ENCODE data around the gene EIF2B2. TPM values are rescaled to one million over a fixed set of nuclear protein-coding genes. Genes with fewer than 3 reads are reported as not detected.

Gene EIF2B2
- total RNA-seq, 1 experiment from 2014 or later = 63.3 TPM

DNA sequence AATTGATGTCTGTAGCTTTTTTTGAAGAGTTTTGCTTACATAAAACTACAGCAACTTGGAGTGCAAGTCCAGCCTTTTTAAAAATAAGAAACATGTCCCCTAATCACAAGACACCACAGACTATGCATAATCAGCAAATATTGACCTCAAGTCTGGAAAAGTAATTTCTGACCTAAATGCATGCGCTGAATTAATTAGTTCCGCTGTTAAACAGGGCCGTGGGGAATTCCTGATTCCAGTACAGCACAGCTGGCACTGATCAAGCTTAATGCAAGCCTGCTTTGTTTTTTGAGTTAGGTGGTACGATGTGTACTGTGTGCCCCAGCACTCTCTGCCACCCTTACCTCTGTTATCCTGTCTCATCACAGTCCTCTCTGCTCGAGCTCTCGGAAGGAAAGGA, 39.3 kb downstream of the EIF2B2 start:
- DNase-seq (ENCODE audit: low spot score) = no peak

DNA sequence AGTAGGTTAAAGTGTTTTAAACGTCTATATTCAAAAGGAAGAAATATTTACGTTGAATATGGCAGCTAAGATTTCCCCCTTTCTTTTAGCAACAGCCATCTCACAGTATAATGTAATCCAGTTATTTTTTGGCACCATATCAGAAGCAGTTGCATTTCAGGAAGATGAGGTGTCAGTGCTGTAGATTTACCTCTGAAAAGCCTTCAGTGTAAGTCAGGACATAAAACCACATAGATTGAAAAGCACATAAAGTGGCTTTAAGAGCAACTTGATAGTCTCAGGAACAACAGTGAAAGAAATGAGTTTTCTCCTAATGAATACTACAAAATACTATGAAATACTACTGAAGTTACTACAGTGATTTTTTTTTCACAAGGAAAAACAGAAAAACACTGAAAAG, 41.6 kb downstream of the EIF2B2 start:
- DNase-seq (ENCODE audit: low spot score) = peak; percentile 38

DNA sequence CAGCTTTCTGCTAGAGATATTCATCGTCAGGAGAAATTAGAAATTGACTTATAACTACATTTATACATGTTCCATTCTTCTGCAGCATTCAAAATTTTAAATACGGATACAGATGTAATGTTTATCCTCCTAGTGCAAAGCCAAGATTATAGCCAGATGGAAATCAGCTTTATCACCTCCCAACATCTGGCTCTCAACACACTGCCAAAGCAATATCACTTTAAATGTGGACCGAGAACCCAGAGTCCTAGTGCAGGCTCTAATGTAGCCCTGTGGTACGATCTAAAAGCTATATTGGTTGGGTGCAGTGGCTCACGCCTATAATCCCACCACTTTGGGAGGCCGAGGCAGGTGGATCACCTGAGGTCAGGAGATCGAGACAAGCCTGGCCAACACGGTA, 42.0 kb downstream of the EIF2B2 start:
- DNase-seq (ENCODE audit: low spot score) = no peak

- DNase-seq (ENCODE audit: low spot score) = no peak
Observed at GRCh38 chr14:75046275-75046674, 43.6 kb downstream of the EIF2B2 start.

DNA sequence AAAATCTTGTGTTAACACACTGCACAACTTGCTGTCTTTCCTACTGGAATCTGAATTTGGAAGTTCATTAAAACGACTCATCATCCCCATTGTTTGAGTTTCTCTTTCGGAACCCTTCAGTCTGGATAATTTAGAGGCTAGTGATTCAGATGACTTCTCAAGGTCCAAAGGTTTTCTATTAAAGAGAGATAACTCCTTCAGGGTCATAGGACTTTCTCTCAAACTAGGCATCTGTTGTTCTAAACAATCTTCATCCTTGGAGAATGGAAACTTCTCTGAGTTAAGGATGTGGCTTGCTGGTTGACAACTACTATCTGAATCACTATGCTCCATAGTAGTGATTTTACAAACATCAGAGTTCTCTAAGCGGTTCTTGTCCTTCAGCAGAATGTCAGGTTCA, 44.2 kb downstream of the EIF2B2 start:
- DNase-seq (ENCODE audit: low spot score) = no peak

DNA sequence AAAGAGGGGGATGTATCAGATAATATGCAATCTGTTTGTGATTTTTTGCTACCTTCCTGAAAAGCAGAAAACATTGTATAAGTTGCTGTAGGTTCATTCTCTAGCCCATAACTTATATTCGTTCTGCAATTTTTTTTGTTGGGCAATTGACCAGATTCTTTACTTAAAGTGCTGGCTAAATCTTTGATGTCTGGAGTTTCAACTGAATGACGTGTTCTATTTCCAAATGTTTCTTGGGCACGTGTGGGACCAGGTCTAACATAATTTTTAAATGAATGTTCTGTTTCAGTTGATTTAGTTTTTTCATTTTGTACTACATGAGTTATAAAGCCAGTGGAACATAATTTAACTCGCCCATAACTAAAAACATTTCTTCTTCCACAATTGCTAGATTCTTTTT, 44.8 kb downstream of the EIF2B2 start:
- DNase-seq (ENCODE audit: low spot score) = no peak

- no peak for DNase-seq (ENCODE audit: low spot score)
Observed at GRCh38 chr14:75048101-75048500, 45.4 kb downstream of the EIF2B2 start.

GRCh38 chr14:75049136-75049535, 46.4 kb downstream of the EIF2B2 start:
- DNase-seq (ENCODE audit: low spot score) = no peak

- no peak for DNase-seq (ENCODE audit: low spot score)
Observed at GRCh38 chr14:75049731-75050201, 47.0 kb downstream of the EIF2B2 start.

GRCh38 chr14:75050852-75051555, 48.3 kb downstream of the EIF2B2 start, which contains the start of gene MLH3:
TSS of gene MLH3 (minus strand) at chr14:75051467. CDS start at chr14:75049655, 1,812 bp downstream.
- peak; percentile 33 for DNase-seq (ENCODE audit: low spot score)

- DNase-seq (ENCODE audit: low spot score) = no peak
Observed at GRCh38 chr14:75051556-75051899, 48.8 kb downstream of the EIF2B2 start.

DNA sequence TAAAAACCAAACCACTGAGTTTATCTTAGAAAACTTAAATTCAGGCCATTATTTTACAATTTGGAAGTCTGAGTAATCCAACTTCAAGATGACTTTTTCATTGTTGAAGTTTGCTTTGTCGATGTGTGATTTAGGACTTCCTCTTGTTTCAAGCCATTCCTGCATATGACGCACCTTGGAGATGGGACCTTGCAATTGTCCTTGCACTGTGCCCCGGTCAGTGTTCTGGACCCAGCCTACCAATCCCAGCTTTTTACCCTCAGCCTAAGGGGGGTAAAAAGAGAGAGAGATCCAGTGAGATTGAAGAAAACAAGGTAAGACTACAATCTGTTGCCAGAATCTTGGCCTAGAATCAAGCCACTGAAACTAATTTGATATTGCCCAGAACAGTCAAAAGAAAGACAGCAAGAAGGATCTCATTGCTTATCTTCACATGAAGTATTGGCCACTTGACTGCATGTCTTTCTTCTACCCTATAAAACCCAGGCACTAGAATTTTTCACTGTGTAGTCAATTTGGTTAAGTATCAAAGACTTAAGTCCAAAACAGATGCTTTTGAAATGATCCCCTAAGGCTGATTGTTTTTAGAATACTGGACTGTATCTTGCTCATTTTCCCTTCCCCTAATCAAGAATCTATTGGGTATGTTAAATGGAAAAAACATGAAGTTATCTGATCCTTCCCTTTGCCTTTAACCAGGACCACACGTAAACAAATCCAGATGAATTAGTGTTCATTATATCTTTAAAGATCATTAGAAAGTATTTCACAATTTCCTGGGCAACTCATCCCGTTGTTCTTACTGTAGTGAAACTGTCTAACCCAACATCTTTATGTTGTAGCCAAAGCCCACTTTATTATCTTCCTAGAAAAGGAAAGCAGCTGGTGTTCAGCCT, 50.9 kb downstream of the EIF2B2 start:
- DNase-seq (ENCODE audit: low spot score) = no peak

DNA sequence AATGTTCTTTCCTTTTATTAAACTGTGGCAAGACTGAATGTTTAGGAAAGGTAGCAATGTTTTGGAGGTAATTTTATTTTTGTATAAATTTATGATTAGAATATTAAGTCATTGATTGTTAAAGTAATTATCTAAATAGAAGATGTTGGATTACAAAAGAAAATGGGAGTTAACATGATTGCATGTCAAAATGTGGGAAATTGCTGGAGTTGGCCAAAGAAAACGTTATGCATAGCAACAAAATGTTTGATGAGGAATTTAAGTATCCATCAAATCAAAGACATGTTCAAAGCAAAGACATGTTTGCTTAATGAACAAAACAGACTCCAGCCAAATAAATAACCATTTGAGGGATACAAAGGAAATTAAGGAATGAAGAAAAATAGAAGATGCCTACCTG, 51.7 kb downstream of the EIF2B2 start:
- no peak for DNase-seq (ENCODE audit: low spot score)

DNA sequence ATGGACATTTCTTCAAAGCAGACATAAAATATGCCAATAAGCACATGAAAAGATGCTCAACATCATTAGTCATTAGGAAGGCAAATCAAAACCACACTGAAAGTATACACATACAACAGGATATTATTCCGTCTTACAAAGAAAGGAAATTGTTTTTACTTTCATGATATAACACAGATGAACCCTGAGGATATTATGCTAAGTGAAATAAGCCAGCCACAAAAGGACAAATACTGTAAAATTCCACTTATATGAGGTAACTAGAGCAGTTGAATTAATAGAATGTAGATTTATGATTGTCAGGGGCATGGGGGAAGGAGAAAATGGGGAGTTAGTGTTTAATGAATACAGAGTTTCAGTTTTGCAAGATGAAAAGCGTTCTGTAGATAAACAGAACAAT, 56.9 kb downstream of the EIF2B2 start:
- no peak for DNase-seq (ENCODE audit: low spot score)

GRCh38 chr14:75060420-75060819, 57.7 kb downstream of the EIF2B2 start:
- no peak for DNase-seq (ENCODE audit: low spot score)

Other genes with a start within 250 kb of the EIF2B2 start
- gene YLPM1, start 239.6 kb upstream of the EIF2B2 start, total RNA-seq (2014; rRNA removed; shearing (Covaris generic)) = 9.2 and 11.1 TPM in 2 replicates
- not detected in 2 replicates for gene PROX2, start 126.8 kb upstream of the EIF2B2 start, total RNA-seq (2014; rRNA removed; shearing (Covaris generic))
- 17.3 and 26.5 TPM in 2 replicates for gene DLST, start 121.0 kb upstream of the EIF2B2 start, total RNA-seq (2014; rRNA removed; shearing (Covaris generic))
- gene RPS6KL1, start 79.7 kb upstream of the EIF2B2 start, total RNA-seq (2014; rRNA removed; shearing (Covaris generic)) = not detected in 2 replicates
- 2.2 and 8.8 TPM in 2 replicates for gene PGF, start 47.3 kb upstream of the EIF2B2 start, total RNA-seq (2014; rRNA removed; shearing (Covaris generic))
- gene MLH3, start 48.5 kb downstream of the EIF2B2 start, total RNA-seq (2014; rRNA removed; shearing (Covaris generic)) = 4.9 and 7.7 TPM in 2 replicates
- gene ACYP1, start 61.1 kb downstream of the EIF2B2 start, total RNA-seq (2014; rRNA removed; shearing (Covaris generic)) = 28.9 and 31.3 TPM in 2 replicates
- gene ZC2HC1C, start 66.7 kb downstream of the EIF2B2 start, total RNA-seq (2014; rRNA removed; shearing (Covaris generic)) = 1.7 and 2.0 TPM in 2 replicates
- gene NEK9, start 124.1 kb downstream of the EIF2B2 start, total RNA-seq (2014; rRNA removed; shearing (Covaris generic)) = 0.03 and 0.14 TPM in 2 replicates
- gene TMED10, start 173.7 kb downstream of the EIF2B2 start, total RNA-seq (2014; rRNA removed; shearing (Covaris generic)) = 155 and 159 TPM in 2 replicates